Erythroblast (primary cell): Measurements from ENCODE around the gene EN2.

Source experiments
- GATA1 ChIP-seq: IDR thresholded peaks from 2 replicates; pipeline ENCODE4 v1.6.1; 2011; ENCODE audit warnings: low read depth, mild to moderate bottlenecking, control low read depth, low read length, moderate library complexity
- POLR2A ChIP-seq: IDR thresholded peaks from 2 replicates; pipeline ENCODE4 v1.6.1; 2011; ENCODE audit warnings: mild to moderate bottlenecking, low read length

- TF ChIP-seq POLR2A (no peak), GATA1 (no peak)
Measured at GRCh38 chr7:155493744-155494538, 36.0 kb downstream of the EN2 start.
